A673 (cell line): ENCODE measurements around the gene PRB4.

ENCODE experiments used
- EZH2 ChIP-seq: fragments of 200-600 bp; sonication (generic); IDR thresholded peaks from 2 replicates; pipeline ENCODE4 v1.6.1; 2017; ENCODE audit warnings: borderline replicate concordance, low read depth, mild to moderate bottlenecking, mixed read lengths, antibody characterized with exemption, low read length; ENCODE audit not compliant: poor library complexity, severe bottlenecking
- TF ChIP-seq, protein P1 (sequence below): fragments of 300-800, 200-600 bp; sonication (generic); conservative IDR thresholded peaks from 2 replicates; pipeline ENCODE4 v1.5.1; 2017; ENCODE audit warnings: low read depth, mild to moderate bottlenecking, antibody characterized with exemption, low read length, moderate library complexity, mixed read lengths

DNA sequence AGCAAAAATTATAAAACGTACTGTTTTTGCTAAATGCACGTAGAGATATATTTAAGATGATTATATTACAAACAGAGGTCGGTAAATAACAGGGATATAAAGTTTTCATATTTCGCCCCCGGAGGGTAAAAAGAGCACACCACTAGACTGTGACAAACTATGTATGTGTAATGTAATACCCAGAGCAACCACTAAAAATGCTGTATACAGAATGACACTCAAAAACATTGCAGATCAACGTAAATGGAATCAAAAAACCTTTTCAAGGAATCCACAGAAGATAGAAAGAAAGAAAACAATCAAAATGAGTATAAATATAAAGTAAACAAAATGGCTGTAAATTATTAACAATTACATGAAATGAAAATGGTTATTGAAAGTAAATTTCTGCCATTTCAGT lies 37.6 kb upstream of the PRB4 start:
- TF ChIP-seq, protein P1, sequence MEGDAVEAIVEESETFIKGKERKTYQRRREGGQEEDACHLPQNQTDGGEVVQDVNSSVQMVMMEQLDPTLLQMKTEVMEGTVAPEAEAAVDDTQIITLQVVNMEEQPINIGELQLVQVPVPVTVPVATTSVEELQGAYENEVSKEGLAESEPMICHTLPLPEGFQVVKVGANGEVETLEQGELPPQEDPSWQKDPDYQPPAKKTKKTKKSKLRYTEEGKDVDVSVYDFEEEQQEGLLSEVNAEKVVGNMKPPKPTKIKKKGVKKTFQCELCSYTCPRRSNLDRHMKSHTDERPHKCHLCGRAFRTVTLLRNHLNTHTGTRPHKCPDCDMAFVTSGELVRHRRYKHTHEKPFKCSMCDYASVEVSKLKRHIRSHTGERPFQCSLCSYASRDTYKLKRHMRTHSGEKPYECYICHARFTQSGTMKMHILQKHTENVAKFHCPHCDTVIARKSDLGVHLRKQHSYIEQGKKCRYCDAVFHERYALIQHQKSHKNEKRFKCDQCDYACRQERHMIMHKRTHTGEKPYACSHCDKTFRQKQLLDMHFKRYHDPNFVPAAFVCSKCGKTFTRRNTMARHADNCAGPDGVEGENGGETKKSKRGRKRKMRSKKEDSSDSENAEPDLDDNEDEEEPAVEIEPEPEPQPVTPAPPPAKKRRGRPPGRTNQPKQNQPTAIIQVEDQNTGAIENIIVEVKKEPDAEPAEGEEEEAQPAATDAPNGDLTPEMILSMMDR: peak; percentile 44; the same call in 1 of the 2 replicates
- TF ChIP-seq EZH2: no peak
